Measurements from ENCODE around the gene N4BP3.
"Not testable (repeated sequence)": the region's sequence is repeated elsewhere in the genome, so short reads cannot be mapped to it uniquely, and the experiment has no call there.

N4BP3 gene

GRCh38 chr5:178123094-178123965 is 10.0 kb downstream of the N4BP3 start:
- DNase-seq (ENCODE audit: insufficient read length, low spot score) (no peak), FAIRE-seq (no peak)

GRCh38 chr5:178123966-178124925 is 10.9 kb downstream of the N4BP3 start:
- DNase-seq (ENCODE audit: insufficient read length, low spot score) (no peak), FAIRE-seq (no peak)
- no peak for TF ChIP-seq CTCF (IDR thresholded peaks at IDR 0.05; ENCODE audit: insufficient read depth, missing control alignments)

More at GRCh38 chr5:178123094-178123965, 10.0 kb downstream of the N4BP3 start:
- TF ChIP-seq CTCF (IDR thresholded peaks at IDR 0.05; ENCODE audit: insufficient read depth, missing control alignments), result no peak

- TF ChIP-seq CTCF (IDR thresholded peaks at IDR 0.05; ENCODE audit: insufficient read depth, missing control alignments), result no peak
- DNase-seq (ENCODE audit: insufficient read length, low spot score), result no peak
- no peak for FAIRE-seq
Measured at GRCh38 chr5:178125253-178125906, 12.0 kb downstream of the N4BP3 start.

- no peak for FAIRE-seq
- no peak for DNase-seq (ENCODE audit: insufficient read length, low spot score)
- no peak for TF ChIP-seq CTCF (IDR thresholded peaks at IDR 0.05; ENCODE audit: insufficient read depth, missing control alignments)
Measured at GRCh38 chr5:178126556-178126955, 13.2 kb downstream of the N4BP3 start.

- not testable (repeated sequence) for DNase-seq (ENCODE audit: insufficient read length, low spot score); FAIRE-seq
Measured at GRCh38 chr5:178127300-178128009, 14.1 kb downstream of the N4BP3 start.

GRCh38 chr5:178129296-178129695 is 16.0 kb downstream of the N4BP3 start:
- TF ChIP-seq CTCF (IDR thresholded peaks at IDR 0.05; ENCODE audit: insufficient read depth, missing control alignments), result no peak
- no peak for DNase-seq (ENCODE audit: insufficient read length, low spot score)
- FAIRE-seq, result no peak

GRCh38 chr5:178130234-178130575 is 16.9 kb downstream of the N4BP3 start:
- FAIRE-seq; DNase-seq (ENCODE audit: insufficient read length, low spot score): not testable (repeated sequence)
